Measurements from ENCODE around the gene STPG4. TPM values are rescaled to one million over a fixed set of nuclear protein-coding genes. Genes with fewer than 3 reads are reported as not detected.

STPG4 gene
- not detected for total RNA-seq

DNA sequence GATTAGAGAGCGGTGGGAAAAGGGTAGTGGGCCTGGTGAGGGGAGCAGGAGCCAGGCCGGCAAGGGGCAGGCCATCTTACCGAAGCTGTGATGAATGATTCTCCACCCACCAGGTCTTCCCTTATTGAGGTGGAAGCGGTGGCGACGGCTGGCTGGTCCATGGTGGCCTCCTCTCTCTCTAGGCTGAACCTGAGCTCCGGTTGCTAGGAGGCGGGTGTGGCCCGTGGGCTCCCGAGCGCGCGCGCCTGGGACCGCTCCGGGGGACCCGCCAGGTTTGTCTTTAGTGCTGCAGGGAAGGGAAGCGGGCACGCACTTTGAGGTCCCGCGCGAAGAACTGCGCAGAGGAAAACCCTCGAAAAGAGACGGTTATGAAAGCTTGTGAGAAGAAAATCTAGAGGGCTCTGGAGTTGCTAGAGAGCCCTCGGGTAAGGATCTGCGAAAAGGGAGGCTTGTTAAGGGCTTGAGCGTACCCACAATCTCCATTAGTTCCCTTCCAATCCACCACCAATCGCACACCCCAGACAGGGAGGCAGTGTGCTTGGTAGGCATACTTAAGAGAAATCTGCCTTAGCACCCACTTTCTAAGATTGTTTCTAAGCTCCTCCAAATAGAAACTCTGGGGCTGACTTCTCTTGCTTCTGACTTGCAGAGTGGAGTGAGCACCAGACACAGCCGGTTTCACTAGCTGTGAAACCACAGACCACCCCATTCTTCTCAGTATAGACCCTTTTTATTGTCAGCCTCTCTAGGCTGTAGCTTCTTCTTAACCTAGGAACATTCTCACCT, at the start of gene STPG4:
TSS of gene STPG4 (minus strand) at position 218 of the 786 bp plus-strand sequence. CDS start at position 161, 57 bp downstream.

Other genes with a start within 250 kb of the STPG4 start
- gene MCFD2, start 239.5 kb downstream of the STPG4 start, total RNA-seq = 67.7 TPM
- gene TTC7A, start 214.1 kb downstream of the STPG4 start, total RNA-seq = 18.3 TPM
- gene CALM2, start 21.2 kb upstream of the STPG4 start, total RNA-seq = 280 TPM
- 121 TPM for gene EPCAM, start 214.0 kb upstream of the STPG4 start, total RNA-seq
- 45.8 TPM for gene MSH2, start 247.8 kb upstream of the STPG4 start, total RNA-seq